ENCODE measurements around the gene ADARB1.

ADARB1 gene

GRCh38 chr21:45162115-45162514 lies 87.7 kb downstream of the ADARB1 start:
- Histone ChIP-seq H3K4me3 (ENCODE audit: low read length) (no peak overlapping the region), H3K4me1 (ENCODE audit: insufficient read depth, low read length) (peaks cover 3% of the 10 kb centered on the region), H3K36me3 (ENCODE audit: insufficient read depth, low read length) (no peaks in the 10 kb centered on the region), H3K27me3 (ENCODE audit: insufficient read depth, low read length) (no peaks in the 10 kb centered on the region), H2AFZ (ENCODE audit: low read depth, low read length) (no peak overlapping the region), H3K9me3 (ENCODE audit: low read length) (no peaks in the 10 kb centered on the region)

- H3K4me3 ChIP-seq (ENCODE audit: low read length) = no peak overlapping the region
- H3K36me3 ChIP-seq (ENCODE audit: insufficient read depth, low read length) = no peaks in the 10 kb centered on the region
- no peaks in the 10 kb centered on the region for H3K27me3 ChIP-seq (ENCODE audit: insufficient read depth, low read length)
- H3K9me3 ChIP-seq (ENCODE audit: low read length) = no peaks in the 10 kb centered on the region
- no peak overlapping the region for H2AFZ ChIP-seq (ENCODE audit: low read depth, low read length)
- H3K4me1 ChIP-seq (ENCODE audit: insufficient read depth, low read length) = peaks cover 3% of the 10 kb centered on the region
Observed at GRCh38 chr21:45162809-45163208, 88.4 kb downstream of the ADARB1 start.

- H3K27me3 ChIP-seq (ENCODE audit: insufficient read depth, low read length) = no peaks in the 10 kb centered on the region
- peaks cover 3% of the 10 kb centered on the region for H3K4me1 ChIP-seq (ENCODE audit: insufficient read depth, low read length)
- no peak overlapping the region for H3K4me3 ChIP-seq (ENCODE audit: low read length)
- H3K36me3 ChIP-seq (ENCODE audit: insufficient read depth, low read length) = no peaks in the 10 kb centered on the region
- no peak overlapping the region for H2AFZ ChIP-seq (ENCODE audit: low read depth, low read length)
- H3K9me3 ChIP-seq (ENCODE audit: low read length) = no peaks in the 10 kb centered on the region
Observed at GRCh38 chr21:45163413-45164123, 89.2 kb downstream of the ADARB1 start.

GRCh38 chr21:45164124-45164511 lies 89.7 kb downstream of the ADARB1 start:
- H3K27me3 ChIP-seq (ENCODE audit: insufficient read depth, low read length) = no peaks in the 10 kb centered on the region
- no peak overlapping the region for H2AFZ ChIP-seq (ENCODE audit: low read depth, low read length)
- H3K4me1 ChIP-seq (ENCODE audit: insufficient read depth, low read length) = peaks cover 7% of the 10 kb centered on the region
- no peaks in the 10 kb centered on the region for H3K36me3 ChIP-seq (ENCODE audit: insufficient read depth, low read length)
- no peaks in the 10 kb centered on the region for H3K9me3 ChIP-seq (ENCODE audit: low read length)
- no peak overlapping the region for H3K4me3 ChIP-seq (ENCODE audit: low read length)

- Histone ChIP-seq H3K36me3 (ENCODE audit: insufficient read depth, low read length) (no peaks in the 10 kb centered on the region), H3K4me1 (ENCODE audit: insufficient read depth, low read length) (peaks cover 14% of the 10 kb centered on the region), H2AFZ (ENCODE audit: low read depth, low read length) (no peak overlapping the region), H3K4me3 (ENCODE audit: low read length) (no peak overlapping the region), H3K27me3 (ENCODE audit: insufficient read depth, low read length) (no peaks in the 10 kb centered on the region), H3K9me3 (ENCODE audit: low read length) (no peaks in the 10 kb centered on the region)
Observed at GRCh38 chr21:45164838-45165237, 90.5 kb downstream of the ADARB1 start.

- Histone ChIP-seq H3K4me1 (ENCODE audit: insufficient read depth, low read length) (peaks cover 11% of the 10 kb centered on the region), H3K4me3 (ENCODE audit: low read length) (no peak overlapping the region)
Observed at GRCh38 chr21:45166931-45167330, 92.6 kb downstream of the ADARB1 start.

GRCh38 chr21:45167796-45168222 lies 93.4 kb downstream of the ADARB1 start:
- no peak overlapping the region for H2AFZ ChIP-seq (ENCODE audit: low read depth, low read length)
- no peaks in the 10 kb centered on the region for H3K36me3 ChIP-seq (ENCODE audit: insufficient read depth, low read length)
- H3K9me3 ChIP-seq (ENCODE audit: low read length) = no peaks in the 10 kb centered on the region
- no peaks in the 10 kb centered on the region for H3K27me3 ChIP-seq (ENCODE audit: insufficient read depth, low read length)
- peaks cover 11% of the 10 kb centered on the region for H3K4me1 ChIP-seq (ENCODE audit: insufficient read depth, low read length)
- H3K4me3 ChIP-seq (ENCODE audit: low read length) = no peak overlapping the region

More at GRCh38 chr21:45166931-45167330, 92.6 kb downstream of the ADARB1 start:
- Histone ChIP-seq H3K36me3 (ENCODE audit: insufficient read depth, low read length) (no peaks in the 10 kb centered on the region), H3K9me3 (ENCODE audit: low read length) (no peaks in the 10 kb centered on the region), H3K27me3 (ENCODE audit: insufficient read depth, low read length) (no peaks in the 10 kb centered on the region), H2AFZ (ENCODE audit: low read depth, low read length) (no peak overlapping the region)

- Histone ChIP-seq H3K36me3 (ENCODE audit: insufficient read depth, low read length) (no peaks in the 10 kb centered on the region), H3K4me1 (ENCODE audit: insufficient read depth, low read length) (peaks cover 11% of the 10 kb centered on the region), H3K9me3 (ENCODE audit: low read length) (no peaks in the 10 kb centered on the region), H2AFZ (ENCODE audit: low read depth, low read length) (no peak overlapping the region), H3K4me3 (ENCODE audit: low read length) (no peak overlapping the region), H3K27me3 (ENCODE audit: insufficient read depth, low read length) (no peaks in the 10 kb centered on the region)
Observed at GRCh38 chr21:45168522-45168921, 94.1 kb downstream of the ADARB1 start.

- no peak overlapping the region for H2AFZ ChIP-seq (ENCODE audit: low read depth, low read length)
- no peaks in the 10 kb centered on the region for H3K36me3 ChIP-seq (ENCODE audit: insufficient read depth, low read length)
- H3K27me3 ChIP-seq (ENCODE audit: insufficient read depth, low read length) = no peaks in the 10 kb centered on the region
- H3K4me3 ChIP-seq (ENCODE audit: low read length) = no peak overlapping the region
- no peaks in the 10 kb centered on the region for H3K9me3 ChIP-seq (ENCODE audit: low read length)
- peaks cover 11% of the 10 kb centered on the region for H3K4me1 ChIP-seq (ENCODE audit: insufficient read depth, low read length)
Observed at GRCh38 chr21:45169001-45169400, 94.6 kb downstream of the ADARB1 start.

- Histone ChIP-seq H3K9me3 (ENCODE audit: low read length) (no peaks in the 10 kb centered on the region), H3K4me1 (ENCODE audit: insufficient read depth, low read length) (peaks cover 11% of the 10 kb centered on the region), H3K4me3 (ENCODE audit: low read length) (no peak overlapping the region), H3K36me3 (ENCODE audit: insufficient read depth, low read length) (no peaks in the 10 kb centered on the region), H3K27me3 (ENCODE audit: insufficient read depth, low read length) (no peaks in the 10 kb centered on the region), H2AFZ (ENCODE audit: low read depth, low read length) (no peak overlapping the region)
Observed at GRCh38 chr21:45169682-45170081, 95.3 kb downstream of the ADARB1 start.

- Histone ChIP-seq H3K4me3 (ENCODE audit: low read length) (no peak overlapping the region), H3K9me3 (ENCODE audit: low read length) (no peaks in the 10 kb centered on the region)
Observed at GRCh38 chr21:45170987-45171386, 96.6 kb downstream of the ADARB1 start.

GRCh38 chr21:45172420-45172819 lies 98.0 kb downstream of the ADARB1 start:
- Histone ChIP-seq H3K4me3 (ENCODE audit: low read length) (no peak overlapping the region), H3K27me3 (ENCODE audit: insufficient read depth, low read length) (no peaks in the 10 kb centered on the region)

More at GRCh38 chr21:45170987-45171386, 96.6 kb downstream of the ADARB1 start:
- Histone ChIP-seq H3K4me1 (ENCODE audit: insufficient read depth, low read length) (peaks cover 11% of the 10 kb centered on the region), H2AFZ (ENCODE audit: low read depth, low read length) (no peak overlapping the region), H3K36me3 (ENCODE audit: insufficient read depth, low read length) (no peaks in the 10 kb centered on the region), H3K27me3 (ENCODE audit: insufficient read depth, low read length) (no peaks in the 10 kb centered on the region)

GRCh38 chr21:45175326-45176095 lies 101.1 kb downstream of the ADARB1 start:
- H3K36me3 ChIP-seq (ENCODE audit: insufficient read depth, low read length) = no peaks in the 10 kb centered on the region
- H3K4me1 ChIP-seq (ENCODE audit: insufficient read depth, low read length) = peaks cover 4% of the 10 kb centered on the region
- no peaks in the 10 kb centered on the region for H3K9me3 ChIP-seq (ENCODE audit: low read length)
- H2AFZ ChIP-seq (ENCODE audit: low read depth, low read length) = no peak overlapping the region
- no peaks in the 10 kb centered on the region for H3K27me3 ChIP-seq (ENCODE audit: insufficient read depth, low read length)
- no peak overlapping the region for H3K4me3 ChIP-seq (ENCODE audit: low read length)

More at GRCh38 chr21:45172420-45172819, 98.0 kb downstream of the ADARB1 start:
- H3K4me1 ChIP-seq (ENCODE audit: insufficient read depth, low read length) = peaks cover 11% of the 10 kb centered on the region
- H3K36me3 ChIP-seq (ENCODE audit: insufficient read depth, low read length) = no peaks in the 10 kb centered on the region
- no peaks in the 10 kb centered on the region for H3K9me3 ChIP-seq (ENCODE audit: low read length)
- H2AFZ ChIP-seq (ENCODE audit: low read depth, low read length) = no peak overlapping the region
